ENCODE measurements around the gene PLCL1. TPM values are rescaled to one million over a fixed set of nuclear protein-coding genes. Genes with fewer than 3 reads are reported as not detected.

PLCL1 gene
- total RNA-seq, 2 experiments from 2014 or later = 1.6 to 1.8 TPM

DNA sequence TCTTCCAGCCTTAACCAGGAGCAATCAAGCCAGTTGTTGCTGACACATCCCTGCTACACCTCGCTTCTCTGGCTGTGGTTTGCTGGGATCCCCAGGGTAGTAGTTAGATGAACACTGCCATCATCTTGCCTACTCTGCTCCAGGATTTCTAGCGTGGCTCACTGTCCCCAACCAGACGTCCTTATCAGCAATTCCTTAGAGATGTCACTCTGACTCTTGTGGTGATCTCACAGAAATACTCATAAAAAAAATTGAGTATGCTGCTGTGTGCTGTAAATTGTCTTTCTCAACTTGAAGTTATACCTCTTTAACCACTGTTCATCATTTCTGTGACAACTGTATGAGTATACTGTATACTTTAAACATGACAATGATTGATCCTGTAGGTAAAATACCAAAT is 63.2 kb downstream of the PLCL1 start:
- no peak for DNase-seq
- H3K27me3 Mint-ChIP-seq = no peaks in the 10 kb centered on the region
- H3K36me3 Mint-ChIP-seq (ENCODE audit: low read depth) = no peaks in the 10 kb centered on the region
- POLR2A ChIA-PET = no interaction called here
- CTCF ChIA-PET = interaction anchor here (1.0 kb wide), 1 partner anchor 22 kb away, joined by 3 read pairs; no protein-coding TSS in a partner anchor
- H3K4me1 Mint-ChIP-seq = peaks cover 48% of the 10 kb centered on the region
- no peak overlapping the region for H3K27ac Mint-ChIP-seq
- H3K4me3 Mint-ChIP-seq = no peak overlapping the region
- H3K9me3 Mint-ChIP-seq = no peaks in the 10 kb centered on the region

DNA sequence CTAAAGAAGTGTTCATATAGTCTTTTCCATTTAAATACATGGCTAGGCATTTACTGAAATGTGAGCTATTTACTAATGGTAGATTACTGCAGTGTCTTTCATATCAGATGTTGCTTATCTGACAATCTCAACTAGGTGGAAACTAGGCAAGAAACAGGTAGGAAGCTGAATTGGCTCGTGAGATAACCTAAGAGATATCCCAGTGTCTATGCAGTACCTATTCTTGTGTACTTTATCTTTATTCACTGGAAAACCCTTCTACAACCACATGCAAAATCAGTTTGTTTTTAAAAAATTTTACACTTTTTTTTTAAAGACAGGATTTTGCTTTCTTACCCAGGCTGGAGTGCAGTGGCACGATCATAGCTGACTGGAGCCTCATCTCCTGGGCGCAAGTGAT is 63.8 kb downstream of the PLCL1 start:
- no peaks in the 10 kb centered on the region for H3K9me3 Mint-ChIP-seq
- no peak overlapping the region for H3K4me3 Mint-ChIP-seq
- H3K27ac Mint-ChIP-seq = no peak overlapping the region
- DNase-seq = no peak
- no peaks in the 10 kb centered on the region for H3K27me3 Mint-ChIP-seq
- no peaks in the 10 kb centered on the region for H3K36me3 Mint-ChIP-seq (ENCODE audit: low read depth)
- CTCF ChIA-PET = interaction anchor here (1.0 to 1.9 kb wide), 2 partner anchors 17 to 22 kb away, joined by 3 to 5 read pairs; no protein-coding TSS in a partner anchor
- peaks cover 48% of the 10 kb centered on the region for H3K4me1 Mint-ChIP-seq
- POLR2A ChIA-PET = no interaction called here

DNA sequence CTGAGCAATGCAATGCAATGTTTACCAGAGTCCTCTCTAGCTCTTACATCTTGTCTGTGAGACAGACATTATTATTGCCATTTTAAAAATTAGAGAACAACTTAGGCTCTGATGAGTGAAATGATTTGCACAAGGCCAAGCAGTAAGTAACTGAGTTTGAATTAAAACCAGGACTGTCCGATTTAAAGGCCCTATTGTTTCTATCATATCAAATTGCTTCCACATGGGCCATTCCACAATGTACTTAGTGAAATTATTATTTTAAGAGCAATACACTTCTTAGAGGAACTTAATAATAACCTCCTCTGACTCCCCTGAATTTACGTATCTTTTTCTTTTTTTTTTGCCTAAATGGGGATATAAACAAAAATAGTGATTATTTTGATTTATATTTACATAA is 64.6 kb downstream of the PLCL1 start:
- DNase-seq = no peak
- no peaks in the 10 kb centered on the region for H3K27me3 Mint-ChIP-seq
- peaks cover 48% of the 10 kb centered on the region for H3K4me1 Mint-ChIP-seq
- ChIA-PET POLR2A (no interaction called here), CTCF (interaction anchor here (1.4 to 1.9 kb wide), 3 partner anchors 11 to 22 kb away, joined by 4 to 5 read pairs (median 5); no protein-coding TSS in a partner anchor)
- H3K36me3 Mint-ChIP-seq (ENCODE audit: low read depth) = no peaks in the 10 kb centered on the region
- peak overlapping the region; percentile 85 for H3K27ac Mint-ChIP-seq
- no peaks in the 10 kb centered on the region for H3K9me3 Mint-ChIP-seq
- H3K4me3 Mint-ChIP-seq = no peak overlapping the region

GRCh38 chr2:197869501-197870111 is 65.2 kb downstream of the PLCL1 start:
- no peaks in the 10 kb centered on the region for H3K27me3 Mint-ChIP-seq
- peak; percentile 9 for DNase-seq
- H3K4me1 Mint-ChIP-seq = peaks cover 48% of the 10 kb centered on the region
- no peaks in the 10 kb centered on the region for H3K36me3 Mint-ChIP-seq (ENCODE audit: low read depth)
- H3K4me3 Mint-ChIP-seq = peak overlapping the region; percentile 47
- no peaks in the 10 kb centered on the region for H3K9me3 Mint-ChIP-seq
- CTCF ChIA-PET = interaction anchor here (0.6 to 1.9 kb wide), 4 partner anchors 11 to 169 kb away, joined by 4 to 5 read pairs (median 5); no protein-coding TSS in a partner anchor
- H3K27ac Mint-ChIP-seq = peak overlapping the region; percentile 85
- POLR2A ChIA-PET = no interaction called here

GRCh38 chr2:197870137-197870536 is 65.7 kb downstream of the PLCL1 start:
- H3K27ac Mint-ChIP-seq = peak overlapping the region; percentile 85
- peak overlapping the region; percentile 47 for H3K4me3 Mint-ChIP-seq
- peaks cover 48% of the 10 kb centered on the region for H3K4me1 Mint-ChIP-seq
- DNase-seq = no peak
- ChIA-PET POLR2A (no interaction called here), CTCF (interaction anchor here (0.6 to 1.6 kb wide), 4 partner anchors 9 to 169 kb away, joined by 3 to 5 read pairs (median 4); no protein-coding TSS in a partner anchor)
- H3K27me3 Mint-ChIP-seq = no peaks in the 10 kb centered on the region
- H3K9me3 Mint-ChIP-seq = no peaks in the 10 kb centered on the region
- no peaks in the 10 kb centered on the region for H3K36me3 Mint-ChIP-seq (ENCODE audit: low read depth)

DNA sequence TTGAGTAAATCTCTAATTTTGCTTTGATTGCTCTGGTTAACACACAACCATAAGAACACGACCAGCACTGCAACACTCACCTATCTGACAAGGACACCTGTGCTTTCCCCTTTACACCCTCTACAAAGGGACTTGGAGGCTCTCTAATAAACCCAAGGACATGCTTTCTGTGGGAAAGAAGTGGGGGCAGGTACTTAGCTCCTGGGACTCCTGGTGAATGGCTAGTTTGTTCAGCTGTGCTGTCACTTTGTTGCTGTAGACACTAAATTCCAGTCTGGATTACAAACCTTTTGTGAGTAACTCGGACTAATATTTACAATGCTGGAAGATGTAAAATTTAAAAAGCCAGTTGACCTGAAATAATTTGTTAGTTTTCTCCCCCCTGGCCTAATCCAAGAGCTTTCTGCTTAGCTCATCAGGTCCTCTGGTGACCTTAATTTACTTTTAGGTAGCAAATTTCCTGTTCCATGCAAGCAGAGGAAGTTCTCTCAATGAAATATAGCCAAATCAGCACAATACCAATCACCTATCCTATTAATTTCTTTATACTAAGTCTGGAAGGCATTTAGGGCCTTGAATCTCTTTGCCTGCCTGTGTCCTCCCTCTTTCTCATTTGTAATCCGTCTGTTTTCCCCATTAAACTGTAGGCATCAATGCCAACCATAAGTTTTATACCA is 67.5 kb downstream of the PLCL1 start:
- DNase-seq = no peak
- no peak overlapping the region for H3K4me3 Mint-ChIP-seq
- H3K4me1 Mint-ChIP-seq = peaks cover 48% of the 10 kb centered on the region
- CTCF ChIA-PET = no interaction called here
- POLR2A ChIA-PET = no interaction called here
- H3K27me3 Mint-ChIP-seq = no peaks in the 10 kb centered on the region
- H3K9me3 Mint-ChIP-seq = no peaks in the 10 kb centered on the region
- no peak overlapping the region for H3K27ac Mint-ChIP-seq
- H3K36me3 Mint-ChIP-seq (ENCODE audit: low read depth) = no peaks in the 10 kb centered on the region

GRCh38 chr2:197873293-197873701 is 68.9 kb downstream of the PLCL1 start:
- POLR2A ChIA-PET = no interaction called here
- Mint-ChIP-seq H3K4me1 (peaks cover 37% of the 10 kb centered on the region), H3K9me3 (no peaks in the 10 kb centered on the region), H3K36me3 (ENCODE audit: low read depth) (no peaks in the 10 kb centered on the region), H3K4me3 (no peak overlapping the region), H3K27ac (no peak overlapping the region), H3K27me3 (no peaks in the 10 kb centered on the region)
- CTCF ChIA-PET = no interaction called here
- DNase-seq = no peak

DNA sequence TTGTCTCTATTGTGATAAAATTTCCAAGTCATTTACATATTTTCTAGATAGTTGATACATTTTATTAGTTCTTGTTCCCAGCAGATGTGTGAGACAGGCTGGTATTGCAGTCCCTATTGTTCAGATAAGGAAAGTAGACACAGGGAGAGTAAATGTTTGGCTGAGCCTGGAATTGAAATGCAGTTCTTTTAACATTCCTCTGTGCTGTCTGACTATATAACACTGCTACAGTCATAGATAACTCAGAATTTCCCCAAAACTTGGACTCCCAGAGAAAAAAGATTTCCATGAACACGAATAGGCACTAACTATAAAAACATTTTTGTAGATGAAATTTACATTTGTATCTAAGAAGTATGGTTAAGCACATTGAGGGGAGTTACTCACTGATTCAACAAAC is 71.4 kb downstream of the PLCL1 start:
- no peaks in the 10 kb centered on the region for H3K27me3 Mint-ChIP-seq
- H3K27ac Mint-ChIP-seq = no peak overlapping the region
- DNase-seq = no peak
- POLR2A ChIA-PET = no interaction called here
- H3K4me3 Mint-ChIP-seq = no peak overlapping the region
- CTCF ChIA-PET = no interaction called here
- no peaks in the 10 kb centered on the region for H3K36me3 Mint-ChIP-seq (ENCODE audit: low read depth)
- H3K4me1 Mint-ChIP-seq = peaks cover 16% of the 10 kb centered on the region
- H3K9me3 Mint-ChIP-seq = no peaks in the 10 kb centered on the region

GRCh38 chr2:197876524-197876923 is 72.1 kb downstream of the PLCL1 start:
- H3K36me3 Mint-ChIP-seq (ENCODE audit: low read depth) = no peaks in the 10 kb centered on the region
- ChIA-PET POLR2A (interaction anchor here (0.6 kb wide), 1 partner anchor 1135 kb away, joined by 3 read pairs; no protein-coding TSS in a partner anchor), CTCF (interaction anchor here (1.0 kb wide), 1 partner anchor 21 kb away, joined by 3 read pairs; no protein-coding TSS in a partner anchor)
- no peak overlapping the region for H3K4me3 Mint-ChIP-seq
- H3K27me3 Mint-ChIP-seq = no peaks in the 10 kb centered on the region
- H3K4me1 Mint-ChIP-seq = peaks cover 9% of the 10 kb centered on the region
- no peak for DNase-seq
- H3K27ac Mint-ChIP-seq = no peak overlapping the region
- no peaks in the 10 kb centered on the region for H3K9me3 Mint-ChIP-seq

GRCh38 chr2:197877038-197877437 is 72.6 kb downstream of the PLCL1 start:
- H3K36me3 Mint-ChIP-seq (ENCODE audit: low read depth) = no peaks in the 10 kb centered on the region
- DNase-seq = no peak
- ChIA-PET CTCF (interaction anchor here (1.0 kb wide), 1 partner anchor 22 kb away, joined by 3 read pairs; no protein-coding TSS in a partner anchor), POLR2A (no interaction called here)
- H3K4me3 Mint-ChIP-seq = no peak overlapping the region
- H3K27ac Mint-ChIP-seq = no peak overlapping the region
- no peaks in the 10 kb centered on the region for H3K9me3 Mint-ChIP-seq
- peaks cover 3% of the 10 kb centered on the region for H3K4me1 Mint-ChIP-seq
- H3K27me3 Mint-ChIP-seq = no peaks in the 10 kb centered on the region

DNA sequence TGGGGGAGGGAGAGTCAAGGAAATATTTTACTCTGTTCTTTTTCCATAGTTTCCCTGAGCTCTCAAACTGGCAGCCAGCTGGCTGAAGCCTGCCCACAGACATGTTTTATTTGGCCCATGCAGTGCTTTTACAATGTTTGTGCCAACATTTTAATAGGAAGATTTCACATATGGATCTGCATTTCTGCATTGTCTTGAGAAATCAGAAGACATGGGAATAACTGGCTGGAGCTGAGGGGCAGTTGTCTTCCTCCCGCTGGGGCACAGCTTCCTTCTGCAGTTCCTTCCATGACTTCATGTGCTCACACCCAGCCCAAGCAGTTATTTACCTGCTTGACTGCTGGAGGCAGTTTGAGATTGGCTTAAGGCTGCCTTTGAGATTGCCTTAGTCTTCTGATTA is 74.4 kb downstream of the PLCL1 start:
- CTCF ChIA-PET = interaction anchor here (1.2 to 1.3 kb wide), 2 partner anchors 13 to 21 kb away, joined by 3 to 4 read pairs; no protein-coding TSS in a partner anchor
- POLR2A ChIA-PET = no interaction called here

DNA sequence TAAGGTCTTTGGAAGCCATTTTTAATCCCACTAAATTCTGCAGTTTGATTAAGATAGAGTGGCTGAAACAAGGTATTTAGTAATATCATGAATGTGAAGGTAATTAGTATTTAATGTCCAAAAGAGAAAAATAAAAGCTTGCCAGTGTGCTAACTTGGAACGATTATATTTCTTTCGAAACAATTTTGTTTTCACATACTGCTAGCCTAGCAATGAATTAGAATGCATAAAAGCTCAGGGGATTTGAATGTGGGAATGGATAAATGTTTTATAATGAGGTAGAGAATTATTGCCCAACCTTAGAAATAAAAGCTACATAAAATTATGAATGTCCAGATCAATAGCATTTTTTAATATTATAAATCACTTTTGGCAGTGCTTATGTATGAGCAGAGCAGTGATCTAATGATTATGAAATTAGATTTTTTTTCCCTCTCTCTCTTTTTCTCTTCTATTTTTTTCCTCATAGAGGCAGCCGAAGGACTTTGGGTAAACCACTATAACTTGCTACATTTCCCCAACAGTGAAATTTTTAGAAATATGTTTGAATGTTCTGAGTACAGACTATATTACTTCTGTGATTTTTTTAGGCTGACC is 75.5 kb downstream of the PLCL1 start:
- CTCF ChIA-PET = interaction anchor here (1.3 kb wide), 1 partner anchor 12 kb away, joined by 4 read pairs; no protein-coding TSS in a partner anchor
- Mint-ChIP-seq H3K4me1 (no peaks in the 10 kb centered on the region), H3K4me3 (no peak overlapping the region), H3K36me3 (ENCODE audit: low read depth) (no peaks in the 10 kb centered on the region), H3K27ac (no peak overlapping the region), H3K9me3 (no peaks in the 10 kb centered on the region), H3K27me3 (no peaks in the 10 kb centered on the region)
- DNase-seq = no peak
- POLR2A ChIA-PET = no interaction called here

More for the DNA sequence above, 74.4 kb downstream of the PLCL1 start:
- no peak overlapping the region for H3K4me3 Mint-ChIP-seq
- no peak for DNase-seq
- no peaks in the 10 kb centered on the region for H3K4me1 Mint-ChIP-seq
- H3K27me3 Mint-ChIP-seq = no peaks in the 10 kb centered on the region
- H3K36me3 Mint-ChIP-seq (ENCODE audit: low read depth) = no peaks in the 10 kb centered on the region
- no peak overlapping the region for H3K27ac Mint-ChIP-seq
- no peaks in the 10 kb centered on the region for H3K9me3 Mint-ChIP-seq

Measured in activated CD4-positive, alpha-beta T cell treated with anti-CD3 and anti-CD28 coated beads, Interleukin-2, amount 10 ng/mL, durations not matched to agents 7 days and 5 days (primary cell).